Liver (tissue), 9 donors: ENCODE results near the gene PSMB4. TPM values are rescaled to one million over a fixed set of nuclear protein-coding genes. Genes with fewer than 3 reads are reported as not detected.

Experiments
- DNase-seq: peaks from one replicate; pipeline ENCODE4 v3.0.0-alpha.2; 2017; ENCODE audit warnings: low spot score
- H3K27ac ChIP-seq, 2 donors: one replicate each; pipeline ENCODE4 v1.7.0; 2013; ENCODE audit warnings: inconsistent platforms in 2 of 2, low read length in 2 of 2, control low read depth in 1 of 2, low read depth in 1 of 2, mild to moderate bottlenecking in 1 of 2
- H3K27me3 ChIP-seq, 4 donors: one replicate each; pipeline versions ENCODE4 v1.6.1 to v1.7.0; 2013; ENCODE audit warnings: low read length in 3 of 4, inconsistent platforms in 1 of 4, mild to moderate bottlenecking in 1 of 4, moderate library complexity in 1 of 4; ENCODE audit not compliant: control insufficient read depth in 4 of 4, insufficient read depth in 4 of 4
- H3K36me3 ChIP-seq, 4 donors: one replicate each; pipeline versions ENCODE4 v1.6.1 to v1.7.0; 2013; ENCODE audit warnings: low read length in 3 of 4, mild to moderate bottlenecking in 3 of 4, low read depth in 1 of 4, moderate library complexity in 1 of 4; ENCODE audit not compliant: control insufficient read depth in 4 of 4, insufficient read depth in 3 of 4
- H3K4me1 ChIP-seq, 4 donors: one replicate each; pipeline versions ENCODE4 v1.6.1 to v1.7.0; 2013; ENCODE audit warnings: low read length in 3 of 4, mild to moderate bottlenecking in 3 of 4, moderate library complexity in 1 of 4; ENCODE audit not compliant: control insufficient read depth in 4 of 4, insufficient read depth in 4 of 4
- H3K4me3 ChIP-seq, 3 donors: one replicate each; pipeline versions ENCODE4 v1.6.1 to v1.7.0; 2013; ENCODE audit warnings: low read length in 3 of 3, control low read depth in 1 of 3, low read depth in 1 of 3, mild to moderate bottlenecking in 1 of 3
- H3K9ac ChIP-seq, 2 donors: one replicate each; pipeline ENCODE4 v1.7.0; 2013; ENCODE audit warnings: low read length in 2 of 2, mild to moderate bottlenecking in 2 of 2, moderate library complexity in 2 of 2, control low read depth in 1 of 2, low read depth in 1 of 2
- H3K9me3 ChIP-seq, 4 donors: one replicate each; pipeline versions ENCODE4 v1.6.1 to v1.7.0; 2013; ENCODE audit warnings: low read length in 3 of 4; ENCODE audit not compliant: control insufficient read depth in 4 of 4
- ATF3 ChIP-seq: IDR thresholded peaks from 2 replicates; pipeline ENCODE4 v1.6.1; 2016; ENCODE audit warnings: antibody characterized with exemption
- CTCF ChIP-seq: fragments of 150-350 bp; IDR thresholded peaks from 2 replicates; pipeline ENCODE4 v1.5.1; 2017; ENCODE audit warnings: improper control_type of control experiment, low read depth, low read length; ENCODE audit not compliant: missing input control
- EGR1 ChIP-seq, 2 donors: IDR thresholded peaks; 2 replicates each; pipeline ENCODE4 v1.6.1; 2016 to 2018; ENCODE audit warnings: antibody characterized with exemption in 2 of 2, low read depth in 2 of 2
- FOXA1 ChIP-seq: IDR thresholded peaks from 2 replicates; pipeline ENCODE4 v1.6.1; 2016; ENCODE audit warnings: antibody characterized with exemption
- FOXA2 ChIP-seq: IDR thresholded peaks from 2 replicates; pipeline ENCODE4 v1.6.1; 2016; ENCODE audit warnings: antibody characterized with exemption
- GABPA ChIP-seq, 2 donors: IDR thresholded peaks in 1 of 2; conservative IDR thresholded peaks in 1 of 2; 2 replicates each; pipeline ENCODE4 v1.6.1; 2016; ENCODE audit warnings: antibody characterized with exemption in 2 of 2, mild to moderate bottlenecking in 1 of 2, moderate library complexity in 1 of 2
- HNF4A ChIP-seq, 2 donors: conservative IDR thresholded peaks; 2 replicates each; pipeline ENCODE4 v1.6.1; 2016; ENCODE audit warnings: antibody characterized with exemption in 2 of 2, mild to moderate bottlenecking in 2 of 2
- HNF4G ChIP-seq: IDR thresholded peaks from 2 replicates; pipeline ENCODE4 v1.6.1; 2016; ENCODE audit warnings: antibody characterized with exemption
- JUND ChIP-seq, 2 donors: IDR thresholded peaks; 2 replicates each; pipeline ENCODE4 v1.6.1; 2016; ENCODE audit warnings: antibody characterized with exemption in 2 of 2
- MAX ChIP-seq: IDR thresholded peaks from 2 replicates; pipeline ENCODE4 v1.6.1; 2016; ENCODE audit warnings: antibody characterized with exemption
- NR2F2 ChIP-seq: IDR thresholded peaks from 2 replicates; pipeline ENCODE4 v1.6.1; 2016; ENCODE audit warnings: antibody characterized with exemption
- RAD21 ChIP-seq, 2 donors: IDR thresholded peaks; 2 replicates each; pipeline ENCODE4 v1.6.1; 2016; ENCODE audit warnings: antibody characterized with exemption in 2 of 2, mild to moderate bottlenecking in 2 of 2
- REST ChIP-seq: IDR thresholded peaks from 2 replicates; pipeline ENCODE4 v1.6.1; 2016; ENCODE audit warnings: antibody characterized with exemption, mild to moderate bottlenecking
- RXRA ChIP-seq, 2 donors: IDR thresholded peaks; 2 replicates each; pipeline ENCODE4 v1.6.1; 2017 to 2018; ENCODE audit warnings: antibody characterized with exemption in 2 of 2, mild to moderate bottlenecking in 1 of 2
- SP1 ChIP-seq: IDR thresholded peaks from 2 replicates; pipeline ENCODE4 v1.6.1; 2018; ENCODE audit warnings: antibody characterized with exemption, mild to moderate bottlenecking
- TAF1 ChIP-seq: conservative IDR thresholded peaks from 2 replicates; pipeline ENCODE4 v1.6.1; 2016; ENCODE audit warnings: antibody characterized with exemption, mild to moderate bottlenecking
- YY1 ChIP-seq: IDR thresholded peaks from 2 replicates; pipeline ENCODE4 v1.6.1; 2016; ENCODE audit warnings: antibody characterized with exemption, mild to moderate bottlenecking
- ZBTB33 ChIP-seq: IDR thresholded peaks from 2 replicates; pipeline ENCODE4 v1.6.1; 2016; ENCODE audit warnings: antibody characterized with exemption
- WGBS: extraction: QIAGEN DNeasy Blood & Tissue Kit; methylation state at CpG from one replicate; pipeline ENCODE4 v1.1.7; 2013; 5-methylcytosine and 5-hydroxymethylcytosine counted together
- polyA plus RNA-seq, 2 donors: library from polyadenylated mRNA; stranded (reverse) in 1 of 2; unstranded in 1 of 2; fragments of 200-250 nt in 1 of 2; fragments of >200 nt in 1 of 2; fragmentation: Nextera tagmentation in 1 of 2; extraction: Ambion mirVana in 1 of 2; gene quantifications; one replicate each; pipeline versions ENCODE4 v1.2.1 to v1.2.3, GENCODE V29; 2013 to 2015
- total RNA-seq, 2 donors: library from RNA; depleted of rRNA; stranded (reverse); fragments of >200 nt; gene quantifications; one replicate each; pipeline ENCODE4 v1.2.3, GENCODE V29; 2014
- donor health status: healthy.
- donor health status: healthy.
- donor health status: healthy.
- donor health status: healthy.
- donor health status: healthy.

PSMB4 gene
- total and polyA plus RNA-seq, 4 donors, result 130 to 228 (median 202) TPM

- no peak overlapping the region for H3K9ac ChIP-seq
- H3K9me3 ChIP-seq, result no peaks in the 10 kb centered on the region
- H3K4me3 ChIP-seq, result no peak overlapping the region
- peaks cover 8 to 33% (median 32%) of the 10 kb centered on the region in 4 donors for H3K36me3 ChIP-seq
- no peak for DNase-seq
- peak overlapping the region; percentile 47 to 64 for H3K27ac ChIP-seq
- WGBS, result 49% methylated on average over 20 of the region's 20 CpGs
- TF ChIP-seq FOXA2 (peak; percentile 40), HNF4A (conservative IDR thresholded peaks at IDR 0.05) (peak; percentile 96 to 98), YY1 (peak; percentile 53), ZBTB33 (no peak), ATF3 (peak; percentile 7), MAX (peak; percentile 44), TAF1 (no peak), REST (peak; percentile 57), RAD21 (IDR thresholded peaks at IDR 0.05) (peak in 1 of 2 donors; percentile 13), GABPA (IDR thresholded peaks at IDR 0.05 in 1 of 2, conservative IDR thresholded peaks at IDR 0.05 in 1 of 2) (peak in 1 of 2 donors; percentile 10), FOXA1 (no peak), JUND (IDR thresholded peaks at IDR 0.05) (peak in 1 of 2 donors; percentile 38), HNF4G (peak; percentile 87), RXRA (IDR thresholded peaks at IDR 0.05) (peak; percentile 95 to 97), SP1 (peak; percentile 78), CTCF (no peak), EGR1 (IDR thresholded peaks at IDR 0.05; ENCODE audit: low read depth in 2 of 2) (peak in 1 of 2 donors; percentile 14), NR2F2 (peak; percentile 50)
- no peaks in the 10 kb centered on the region for H3K27me3 ChIP-seq
- peaks cover 18 to 53% (median 45%) of the 10 kb centered on the region in 4 donors for H3K4me1 ChIP-seq
Observed at GRCh38 chr1:151368393-151369301, 30.7 kb upstream of the PSMB4 start.
